HCT116 (cell line): ENCODE measurements around the gene GRID2. TPM values are rescaled to one million over a fixed set of nuclear protein-coding genes. Genes with fewer than 3 reads are reported as not detected.

Source experiments
- ATAC-seq: fragments of 200-7000 bp; cut with Tn5 transposase; 2 replicates; pipeline ENCODE4 v1.9.1; 2020; ENCODE audit warnings: mild to moderate bottlenecking, moderate library complexity
- BruUV-seq: library from RNA; stranded (reverse); fragments of 400-500 nt; replicated peaks from 2 replicates; lab custom pipeline; 2021; lab: Mats Ljungman, UMichigan
- CTCF ChIA-PET: fragments of 300-600 bp; sonication (Branson Sonifier 250); formaldehyde crosslinking; loops from one replicate; lab custom pipeline; 2021; ENCODE audit warnings: antibody characterized with exemption; lab: Charles Lee
- POLR2A ChIA-PET: fragments of 300-600, 350-600 bp; sonication (Branson Sonifier 250); formaldehyde crosslinking; loops from one replicate; lab custom pipeline; 2021; ENCODE audit warnings: antibody characterized with exemption; lab: Charles Lee
- RAD21 ChIA-PET, 2 experiments: fragments of 300-600 bp; sonication (Branson Sonifier 250); formaldehyde crosslinking; loops; one replicate each; lab custom pipeline; 2023; ENCODE audit warnings: low total read pairs in 2 of 2; ENCODE audit not compliant: uncharacterized antibody in 2 of 2, unreplicated experiment in 2 of 2, low non-redundant PET in 1 of 2; lab: Charles Lee
- DNase-seq: peaks from one replicate; pipeline ENCODE4 v3.0.0-alpha.2; 2010; ENCODE audit warnings: low read depth, low spot score
- H2AFZ ChIP-seq: fragments of 200-600 bp; shearing (Covaris generic), sonication (generic); 2 replicates; pipeline ENCODE4 v1.6.1; 2017; ENCODE audit warnings: low read depth, mixed run types, mixed read lengths, antibody characterized with exemption, low read length; ENCODE audit not compliant: poor library complexity, severe bottlenecking
- H3K27ac ChIP-seq: 2 replicates; pipeline ENCODE4 v1.5.1; 2012; ENCODE audit warnings: low read depth, low read length
- H3K27me3 ChIP-seq: fragments of 200-600 bp; sonication (generic); 2 replicates; pipeline ENCODE4 v1.6.1; 2016; ENCODE audit warnings: mixed run types, low read length, mixed read lengths; ENCODE audit not compliant: insufficient read depth
- H3K36me3 ChIP-seq, 2 experiments: fragments of 200-500 bp in 1 of 2; fragments of 200-600 bp in 1 of 2; sonication (Bioruptor generic) in 1 of 2; sonication (generic) in 1 of 2; 2 replicates each; pipeline versions ENCODE4 v1.5.1 to v1.6.1; 2014 to 2016; ENCODE audit warnings: low read length in 2 of 2, inconsistent platforms in 1 of 2, mixed read lengths in 1 of 2, mixed run types in 1 of 2; ENCODE audit not compliant: insufficient read depth in 2 of 2, control insufficient read depth in 1 of 2
- H3K4me1 ChIP-seq, 2 experiments: fragments of 200-600 bp in 1 of 2; sonication (generic) in 1 of 2; 2 replicates each; pipeline versions ENCODE4 v1.5.1 to v1.6.1; 2012 to 2017; ENCODE audit warnings: low read length in 2 of 2, inconsistent platforms in 1 of 2, mild to moderate bottlenecking in 1 of 2, mixed read lengths in 1 of 2, mixed run types in 1 of 2, moderate library complexity in 1 of 2; ENCODE audit not compliant: insufficient read depth in 2 of 2, control insufficient read depth in 1 of 2
- H3K4me2 ChIP-seq: fragments of 200-600 bp; sonication (generic); 2 replicates; pipeline ENCODE4 v1.6.1; 2017; ENCODE audit warnings: mixed run types, low read length, mixed read lengths
- H3K4me3 ChIP-seq, 2 experiments: fragments of 200-600 bp in 1 of 2; sonication (generic) in 1 of 2; replicated peaks in 1 of 2; 2 replicates each; pipeline ENCODE4 v1.5.1; 2011 to 2016; ENCODE audit warnings: low read length in 2 of 2, control low read depth in 1 of 2, low read depth in 1 of 2, mild to moderate bottlenecking in 1 of 2, mixed read lengths in 1 of 2, mixed run types in 1 of 2
- H3K79me2 ChIP-seq: fragments of 200-600 bp; sonication (generic); 2 replicates; pipeline ENCODE4 v1.6.1; 2017; ENCODE audit warnings: mild to moderate bottlenecking, mixed run types, low read length, moderate library complexity, mixed read lengths; ENCODE audit not compliant: insufficient read depth
- H3K9ac ChIP-seq: fragments of 200-600 bp; sonication (generic); 2 replicates; pipeline ENCODE4 v1.6.1; 2016; ENCODE audit warnings: low read length, mixed read lengths
- H3K9me2 ChIP-seq: fragments of 200-600 bp; sonication (generic), shearing (Covaris generic); 2 replicates; pipeline ENCODE4 v1.6.1; 2017; ENCODE audit warnings: mixed run types, mild to moderate bottlenecking, moderate library complexity; ENCODE audit not compliant: insufficient read depth
- H3K9me3 ChIP-seq, 2 experiments: fragments of 200-500 bp in 1 of 2; fragments of 200-600 bp in 1 of 2; sonication (Bioruptor generic) in 1 of 2; sonication (generic) in 1 of 2; 2 replicates each; pipeline ENCODE4 v1.6.1; 2014 to 2017; ENCODE audit warnings: low read length in 2 of 2, mixed read lengths in 2 of 2, inconsistent platforms in 1 of 2, low read depth in 1 of 2, mild to moderate bottlenecking in 1 of 2, mixed run types in 1 of 2, moderate library complexity in 1 of 2; ENCODE audit not compliant: control insufficient read depth in 1 of 2, insufficient read depth in 1 of 2
- H4K20me1 ChIP-seq: fragments of 200-600 bp; sonication (generic), shearing (Covaris generic); 2 replicates; pipeline ENCODE4 v1.6.1; 2017; ENCODE audit warnings: mixed run types, mild to moderate bottlenecking, moderate library complexity; ENCODE audit not compliant: insufficient read depth
- ATF3 ChIP-seq: IDR thresholded peaks from 2 replicates; pipeline ENCODE4 v1.6.1; 2012
- CBX3 ChIP-seq: IDR thresholded peaks from 2 replicates; pipeline ENCODE4 v1.6.1; 2012; ENCODE audit warnings: low read depth
- CEBPB ChIP-seq: IDR thresholded peaks from 2 replicates; pipeline ENCODE4 v1.6.1; 2012; ENCODE audit warnings: low read depth
- EGR1 ChIP-seq: IDR thresholded peaks from 2 replicates; pipeline ENCODE4 v1.6.1; 2012; ENCODE audit warnings: low read depth
- ELF1 ChIP-seq: IDR thresholded peaks from 2 replicates; pipeline ENCODE4 v1.6.1; 2012; ENCODE audit warnings: low read depth, borderline replicate concordance
- EZH2 ChIP-seq: fragments of 200-600 bp; sonication (generic); IDR thresholded peaks from 2 replicates; pipeline ENCODE4 v1.6.1; 2017; ENCODE audit warnings: antibody characterized with exemption, mixed run types
- EZH2phosphoT487 ChIP-seq: fragments of 200-600 bp; IDR thresholded peaks from 2 replicates; pipeline ENCODE4 v1.6.1; 2018; ENCODE audit warnings: antibody characterized with exemption, borderline replicate concordance
- FOSL1 ChIP-seq: IDR thresholded peaks from 2 replicates; pipeline ENCODE4 v1.6.1; 2012; ENCODE audit warnings: low read depth
- JUND ChIP-seq: IDR thresholded peaks from 2 replicates; pipeline ENCODE4 v1.6.1; 2012
- RAD21 ChIP-seq: IDR thresholded peaks from 2 replicates; pipeline ENCODE4 v1.6.1; 2012; ENCODE audit warnings: low read depth, mild to moderate bottlenecking
- REST ChIP-seq: IDR thresholded peaks from 2 replicates; pipeline ENCODE4 v1.6.1; 2012; ENCODE audit warnings: low read depth
- SIN3A ChIP-seq: IDR thresholded peaks from 2 replicates; pipeline ENCODE4 v1.6.1; 2012; ENCODE audit warnings: low read depth
- SP1 ChIP-seq: IDR thresholded peaks from 2 replicates; pipeline ENCODE4 v1.6.1; 2012; ENCODE audit warnings: low read depth
- SRF ChIP-seq: IDR thresholded peaks from 2 replicates; pipeline ENCODE4 v1.6.1; 2012; ENCODE audit warnings: low read depth
- TCF7L2 ChIP-seq: IDR thresholded peaks from 2 replicates; pipeline ENCODE4 v1.7.0; 2011; ENCODE audit warnings: borderline replicate concordance, inconsistent platforms; ENCODE audit not compliant: insufficient read depth, insufficient read length; ENCODE audit errors: extremely low read depth
- ZBTB33 ChIP-seq: IDR thresholded peaks from 2 replicates; pipeline ENCODE4 v1.6.1; 2011; ENCODE audit warnings: mild to moderate bottlenecking, low read length, moderate library complexity; ENCODE audit not compliant: insufficient replicate concordance; ENCODE audit errors: extremely low read depth
- ZNF274 ChIP-seq: fragments of 200-500 bp; sonication (Bioruptor generic); IDR thresholded peaks from 2 replicates; pipeline ENCODE4 v1.6.1; 2014; ENCODE audit warnings: mild to moderate bottlenecking, low read depth, low read length, inconsistent platforms
- intact Hi-C: fragments of 100-400 bp; cut with micrococcal nuclease; formaldehyde crosslinking; loops from 2 replicates; pipeline ENCODE4 v1.10.0; 2022
- total RNA-seq: library from RNA; stranded (reverse); gene quantifications from one replicate; pipeline ENCODE4 v1.2.1, GENCODE V29; 2021; ENCODE audit not compliant: unreplicated experiment

The GRID2 gene
- total RNA-seq, 1 experiment from 2014 or later = not detected

GRCh38 chr4:92514627-92515026 is 210.9 kb downstream of the GRID2 start:
- Histone ChIP-seq H3K27ac (no peak overlapping the region), H3K4me2 (no peak overlapping the region)

More at GRCh38 chr4:92514627-92515026, 210.9 kb downstream of the GRID2 start:
- no peaks in the 10 kb centered on the region for H3K36me3 ChIP-seq
- TF ChIP-seq JUND = no peak
- TF ChIP-seq ELF1 = no peak
- TF ChIP-seq FOSL1 = no peak
- no peak for TF ChIP-seq SIN3A
- TF ChIP-seq ATF3 = no peak
- TF ChIP-seq REST = no peak
- no peak for TF ChIP-seq ZBTB33
- no peak for TF ChIP-seq ZNF274
- no peak for TF ChIP-seq EZH2
- TF ChIP-seq EZH2phosphoT487 = no peak
- TF ChIP-seq CBX3 = no peak
- TF ChIP-seq TCF7L2 = no peak
- no peak for TF ChIP-seq EGR1
- no peak for TF ChIP-seq CEBPB
- no peak for TF ChIP-seq SRF
- no peak for TF ChIP-seq RAD21
- no peak for TF ChIP-seq SP1
- TF ChIP-seq, all 23 proteins: peak for 0
- intact Hi-C loops = no loop called here
- Histone ChIP-seq H3K79me2 (no peaks in the 10 kb centered on the region), H2AFZ (no peak overlapping the region), H4K20me1 (no peaks in the 10 kb centered on the region), H3K9me2 (no peaks in the 10 kb centered on the region), H3K4me1 (no peaks in the 10 kb centered on the region), H3K9ac (no peak overlapping the region), H3K27me3 (no peaks in the 10 kb centered on the region), H3K9me3 (no peaks in the 10 kb centered on the region), H3K4me3 (no peak overlapping the region)
- ChIA-PET CTCF (no interaction called here), POLR2A (no interaction called here), RAD21 (no interaction called here)
- no TSS peak for BruUV-seq
- DNase-seq (no peak), ATAC-seq (no peak)
